ENCODE measurements around the gene CACNG6.
A peak's percentile ranks its signal among the peaks of the same experiment; 100 is the strongest.

CACNG6 gene

DNA sequence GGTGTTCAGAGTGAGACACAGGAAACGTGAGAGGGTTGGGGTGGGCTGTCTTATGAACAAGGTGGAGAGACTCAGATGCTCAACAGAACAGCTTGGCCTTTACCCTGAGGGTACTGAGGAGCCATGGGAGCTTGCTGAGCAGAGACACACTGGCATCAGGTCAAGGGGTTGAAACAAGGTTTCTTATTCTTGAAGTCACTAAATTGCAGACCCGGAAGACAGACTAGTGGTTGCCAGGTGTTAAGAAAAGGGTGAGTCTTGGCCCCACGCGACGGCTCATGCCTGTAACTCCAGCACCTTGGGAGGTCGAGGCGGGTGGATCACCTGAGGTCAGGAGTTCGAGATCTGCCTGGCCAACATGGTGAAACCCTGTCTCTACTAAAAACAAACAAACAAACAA lies 22.4 kb downstream of the CACNG6 start:
- H3K27ac ChIP-seq (ENCODE audit: poor library complexity, severe bottlenecking), result no peak overlapping the region
- H3K36me3 ChIP-seq (ENCODE audit: low read depth), result no peaks in the 10 kb centered on the region
- TF ChIP-seq, protein P1, sequence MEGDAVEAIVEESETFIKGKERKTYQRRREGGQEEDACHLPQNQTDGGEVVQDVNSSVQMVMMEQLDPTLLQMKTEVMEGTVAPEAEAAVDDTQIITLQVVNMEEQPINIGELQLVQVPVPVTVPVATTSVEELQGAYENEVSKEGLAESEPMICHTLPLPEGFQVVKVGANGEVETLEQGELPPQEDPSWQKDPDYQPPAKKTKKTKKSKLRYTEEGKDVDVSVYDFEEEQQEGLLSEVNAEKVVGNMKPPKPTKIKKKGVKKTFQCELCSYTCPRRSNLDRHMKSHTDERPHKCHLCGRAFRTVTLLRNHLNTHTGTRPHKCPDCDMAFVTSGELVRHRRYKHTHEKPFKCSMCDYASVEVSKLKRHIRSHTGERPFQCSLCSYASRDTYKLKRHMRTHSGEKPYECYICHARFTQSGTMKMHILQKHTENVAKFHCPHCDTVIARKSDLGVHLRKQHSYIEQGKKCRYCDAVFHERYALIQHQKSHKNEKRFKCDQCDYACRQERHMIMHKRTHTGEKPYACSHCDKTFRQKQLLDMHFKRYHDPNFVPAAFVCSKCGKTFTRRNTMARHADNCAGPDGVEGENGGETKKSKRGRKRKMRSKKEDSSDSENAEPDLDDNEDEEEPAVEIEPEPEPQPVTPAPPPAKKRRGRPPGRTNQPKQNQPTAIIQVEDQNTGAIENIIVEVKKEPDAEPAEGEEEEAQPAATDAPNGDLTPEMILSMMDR (IDR thresholded peaks at IDR 0.05; ENCODE audit: poor library complexity, severe bottlenecking), result no peak
- no peak overlapping the region for H3K4me3 ChIP-seq (ENCODE audit: severe bottlenecking)
- peaks cover under 1% of the 10 kb centered on the region for H3K4me1 ChIP-seq (ENCODE audit: insufficient read depth, poor library complexity, severe bottlenecking)
- ATAC-seq (ENCODE audit: low read depth) (no peak), DNase-seq (ENCODE audit: low spot score) (no peak)
- H3K27me3 ChIP-seq (ENCODE audit: insufficient read depth, poor library complexity, severe bottlenecking), result no peaks in the 10 kb centered on the region
- no peaks in the 10 kb centered on the region for H3K9me3 ChIP-seq (ENCODE audit: severe bottlenecking)

DNA sequence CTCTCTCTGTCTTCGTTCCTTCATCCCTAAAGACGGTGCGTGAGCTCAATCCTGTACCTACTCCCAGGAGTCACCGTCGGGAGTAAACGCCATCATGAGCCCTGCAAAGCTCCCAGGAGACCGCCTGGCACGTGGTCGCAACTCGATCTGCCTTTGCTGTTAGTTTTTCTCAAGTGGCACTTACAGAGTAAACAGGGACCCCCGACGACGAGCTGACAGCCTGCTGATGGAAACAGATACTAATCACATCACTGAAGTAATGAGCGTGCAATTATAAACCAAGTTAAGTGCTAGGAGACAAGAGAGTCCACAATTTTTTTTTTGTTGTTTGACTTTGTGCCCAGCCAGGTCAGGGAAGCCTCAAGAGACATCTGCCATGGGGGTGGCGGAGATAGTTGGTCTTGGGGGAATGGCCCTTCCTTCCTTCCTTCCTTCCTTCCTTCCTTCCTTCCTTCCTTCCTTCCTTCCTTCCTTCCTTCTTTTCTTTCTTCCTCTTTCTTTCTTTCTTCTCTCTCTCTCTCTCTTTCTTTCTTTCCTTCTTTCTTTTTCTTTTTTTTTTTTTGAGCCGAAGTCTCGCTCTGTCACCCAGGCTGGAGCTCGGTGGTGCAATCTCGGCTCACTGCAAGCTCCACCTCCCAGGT lies 23.6 kb downstream of the CACNG6 start:
- H3K27me3 ChIP-seq (ENCODE audit: insufficient read depth, poor library complexity, severe bottlenecking), result no peaks in the 10 kb centered on the region
- no peak for ATAC-seq (ENCODE audit: low read depth)
- H3K4me3 ChIP-seq (ENCODE audit: severe bottlenecking), result no peak overlapping the region
- H3K9me3 ChIP-seq (ENCODE audit: severe bottlenecking), result no peaks in the 10 kb centered on the region
- no peak for DNase-seq (ENCODE audit: low spot score)
- no peak overlapping the region for H3K27ac ChIP-seq (ENCODE audit: poor library complexity, severe bottlenecking)
- TF ChIP-seq, protein P1 (IDR thresholded peaks at IDR 0.05; ENCODE audit: poor library complexity, severe bottlenecking), result no peak
- peaks cover 11% of the 10 kb centered on the region for H3K4me1 ChIP-seq (ENCODE audit: insufficient read depth, poor library complexity, severe bottlenecking)
- H3K36me3 ChIP-seq (ENCODE audit: low read depth), result no peaks in the 10 kb centered on the region

DNA sequence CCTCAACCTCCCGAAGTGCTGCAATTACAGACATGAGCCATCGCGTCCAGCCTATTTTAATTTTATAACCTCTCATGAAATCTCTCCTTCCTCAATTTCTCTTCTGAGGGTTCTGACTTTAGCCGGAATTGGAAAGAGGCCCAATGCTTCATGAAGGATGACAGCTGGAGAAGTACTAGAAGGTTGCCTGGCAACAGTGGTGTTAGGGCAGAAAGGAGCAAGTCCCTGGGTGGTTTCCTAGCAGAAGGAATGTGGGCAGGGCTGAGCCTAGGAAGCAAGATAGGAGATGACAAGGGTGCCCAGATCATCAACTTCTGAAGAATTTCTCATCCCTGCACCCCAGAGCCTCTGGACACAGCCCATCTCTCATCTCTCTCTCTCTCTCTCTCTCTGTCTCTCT lies 25.8 kb downstream of the CACNG6 start:
- H3K27ac ChIP-seq (ENCODE audit: poor library complexity, severe bottlenecking), result no peak overlapping the region
- DNase-seq (ENCODE audit: low spot score) (no peak), ATAC-seq (ENCODE audit: low read depth) (no peak)
- H3K9me3 ChIP-seq (ENCODE audit: severe bottlenecking), result no peaks in the 10 kb centered on the region
- H3K4me3 ChIP-seq (ENCODE audit: severe bottlenecking), result no peak overlapping the region
- TF ChIP-seq, protein P1 (IDR thresholded peaks at IDR 0.05; ENCODE audit: poor library complexity, severe bottlenecking), result no peak
- peaks cover 15% of the 10 kb centered on the region for H3K4me1 ChIP-seq (ENCODE audit: insufficient read depth, poor library complexity, severe bottlenecking)
- H3K36me3 ChIP-seq (ENCODE audit: low read depth), result no peaks in the 10 kb centered on the region
- H3K27me3 ChIP-seq (ENCODE audit: insufficient read depth, poor library complexity, severe bottlenecking), result no peaks in the 10 kb centered on the region

DNA sequence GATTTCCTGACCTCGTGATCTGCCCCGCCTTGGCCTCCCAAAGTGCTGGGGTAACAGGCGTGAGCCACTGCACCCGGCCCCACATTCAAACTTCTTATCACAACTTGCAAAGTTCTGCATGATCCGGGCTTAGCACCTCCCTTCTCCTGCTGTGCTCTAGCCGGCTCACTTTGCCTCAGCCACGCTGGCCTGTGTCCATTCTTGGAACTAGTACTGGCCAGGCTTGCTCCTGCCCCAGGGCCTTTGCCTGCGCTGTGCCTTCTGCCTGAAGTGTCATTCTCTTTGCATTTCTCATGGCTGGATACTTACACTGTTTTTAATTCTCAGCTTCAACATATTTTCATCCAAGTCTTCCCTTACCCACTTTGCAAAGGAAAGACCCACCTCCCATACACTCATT lies 29.9 kb downstream of the CACNG6 start:
- DNase-seq (ENCODE audit: low spot score) (no peak), ATAC-seq (ENCODE audit: low read depth) (no peak)
- H3K27ac ChIP-seq (ENCODE audit: poor library complexity, severe bottlenecking), result peak overlapping the region; percentile 95
- H3K36me3 ChIP-seq (ENCODE audit: low read depth), result no peaks in the 10 kb centered on the region
- no peaks in the 10 kb centered on the region for H3K27me3 ChIP-seq (ENCODE audit: insufficient read depth, poor library complexity, severe bottlenecking)
- no peak overlapping the region for H3K4me3 ChIP-seq (ENCODE audit: severe bottlenecking)
- TF ChIP-seq, protein P1 (IDR thresholded peaks at IDR 0.05; ENCODE audit: poor library complexity, severe bottlenecking), result no peak
- H3K9me3 ChIP-seq (ENCODE audit: severe bottlenecking), result no peaks in the 10 kb centered on the region
- peaks cover 15% of the 10 kb centered on the region for H3K4me1 ChIP-seq (ENCODE audit: insufficient read depth, poor library complexity, severe bottlenecking)

DNA sequence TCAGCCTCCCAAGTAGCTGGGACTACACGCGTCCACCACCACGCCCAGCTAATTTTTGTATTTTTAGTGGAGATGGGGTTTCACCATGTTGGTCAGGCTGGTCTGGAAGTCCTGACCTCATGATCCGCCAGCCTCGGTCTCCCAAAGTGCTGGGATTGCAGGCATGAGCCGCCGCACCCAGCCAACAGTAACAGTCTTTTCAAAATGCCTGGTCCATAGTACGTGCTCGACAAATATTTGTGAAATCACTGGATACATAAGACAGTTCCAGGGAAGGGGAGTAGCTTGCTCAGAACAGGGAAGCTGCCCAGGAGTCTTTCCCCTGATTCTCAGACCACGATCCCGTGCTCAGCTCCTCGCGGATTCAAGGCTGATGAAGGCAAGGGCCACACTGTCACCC lies 30.5 kb downstream of the CACNG6 start:
- no peaks in the 10 kb centered on the region for H3K9me3 ChIP-seq (ENCODE audit: severe bottlenecking)
- no peaks in the 10 kb centered on the region for H3K36me3 ChIP-seq (ENCODE audit: low read depth)
- peak overlapping the region; percentile 12 for H3K27ac ChIP-seq (ENCODE audit: poor library complexity, severe bottlenecking)
- no peaks in the 10 kb centered on the region for H3K27me3 ChIP-seq (ENCODE audit: insufficient read depth, poor library complexity, severe bottlenecking)
- H3K4me1 ChIP-seq (ENCODE audit: insufficient read depth, poor library complexity, severe bottlenecking), result peaks cover 15% of the 10 kb centered on the region
- TF ChIP-seq, protein P1 (IDR thresholded peaks at IDR 0.05; ENCODE audit: poor library complexity, severe bottlenecking), result no peak
- ATAC-seq (ENCODE audit: low read depth) (no peak), DNase-seq (ENCODE audit: low spot score) (no peak)
- H3K4me3 ChIP-seq (ENCODE audit: severe bottlenecking), result no peak overlapping the region

Data from RWPE2 (cell line).